Osteoblast (primary cell): ENCODE data around the gene MEF2C. TPM values are rescaled to one million over a fixed set of nuclear protein-coding genes. Genes with fewer than 3 reads are reported as not detected.

Experiments used
- DNase-seq: peaks from one replicate; pipeline ENCODE4 v3.0.0; 2011; ENCODE audit warnings: low spot score, mixed read lengths; ENCODE audit not compliant: insufficient read length; ENCODE audit errors: missing footprints
- H2AFZ ChIP-seq: 2 replicates; pipeline ENCODE4 v1.6.0; 2011; ENCODE audit warnings: mild to moderate bottlenecking, low read length
- H3K27ac ChIP-seq: 2 replicates; pipeline ENCODE4 v1.5.1; 2011; ENCODE audit warnings: mild to moderate bottlenecking, low read depth, low read length, moderate library complexity
- H3K27me3 ChIP-seq: 2 replicates; pipeline ENCODE4 v1.6.0; 2012; ENCODE audit warnings: mild to moderate bottlenecking, control low read depth, inconsistent platforms, low read length, moderate library complexity; ENCODE audit not compliant: insufficient read depth
- H3K36me3 ChIP-seq: 2 replicates; pipeline ENCODE4 v1.5.1; 2011; ENCODE audit warnings: mild to moderate bottlenecking, low read length, control low read depth, moderate library complexity; ENCODE audit not compliant: insufficient read depth
- H3K4me1 ChIP-seq: 2 replicates; pipeline ENCODE4 v1.5.1; 2011; ENCODE audit warnings: mild to moderate bottlenecking, low read length, control low read depth, moderate library complexity; ENCODE audit not compliant: insufficient read depth
- H3K4me2 ChIP-seq: 2 replicates; pipeline ENCODE4 v1.6.0; 2011; ENCODE audit warnings: mild to moderate bottlenecking, low read length; ENCODE audit not compliant: insufficient read depth
- H3K4me3 ChIP-seq: fragments of 200-600 bp; sonication (generic); 3 replicates; pipeline ENCODE4 v1.5.1; 2012; ENCODE audit warnings: mild to moderate bottlenecking, low read length, inconsistent platforms; ENCODE audit not compliant: insufficient read depth
- H3K79me2 ChIP-seq: 2 replicates; pipeline ENCODE4 v1.6.0; 2012; ENCODE audit warnings: mild to moderate bottlenecking, low read length, control low read depth, inconsistent platforms; ENCODE audit not compliant: insufficient read depth
- H3K9me3 ChIP-seq: 2 replicates; pipeline ENCODE4 v1.5.1; 2011; ENCODE audit warnings: low read depth, low read length, control low read depth
- H4K20me1 ChIP-seq: 2 replicates; pipeline ENCODE4 v1.6.0; 2012; ENCODE audit warnings: mild to moderate bottlenecking, low read length, control low read depth; ENCODE audit not compliant: insufficient read depth
- total RNA-seq: library from RNA; depleted of rRNA; stranded (reverse); fragments of >200 nt; gene quantifications from 2 replicates; pipeline ENCODE4 v1.2.3, GENCODE V29; 2012
- TF ChIP-seq, protein P1 (sequence below): IDR thresholded peaks from 2 replicates; pipeline ENCODE4 v1.5.1; 2011; ENCODE audit warnings: mild to moderate bottlenecking, low read depth, low read length, moderate library complexity; ENCODE audit errors: extremely low read depth

MEF2C gene
- total RNA-seq, 1 donor, result 13.4 TPM

DNA sequence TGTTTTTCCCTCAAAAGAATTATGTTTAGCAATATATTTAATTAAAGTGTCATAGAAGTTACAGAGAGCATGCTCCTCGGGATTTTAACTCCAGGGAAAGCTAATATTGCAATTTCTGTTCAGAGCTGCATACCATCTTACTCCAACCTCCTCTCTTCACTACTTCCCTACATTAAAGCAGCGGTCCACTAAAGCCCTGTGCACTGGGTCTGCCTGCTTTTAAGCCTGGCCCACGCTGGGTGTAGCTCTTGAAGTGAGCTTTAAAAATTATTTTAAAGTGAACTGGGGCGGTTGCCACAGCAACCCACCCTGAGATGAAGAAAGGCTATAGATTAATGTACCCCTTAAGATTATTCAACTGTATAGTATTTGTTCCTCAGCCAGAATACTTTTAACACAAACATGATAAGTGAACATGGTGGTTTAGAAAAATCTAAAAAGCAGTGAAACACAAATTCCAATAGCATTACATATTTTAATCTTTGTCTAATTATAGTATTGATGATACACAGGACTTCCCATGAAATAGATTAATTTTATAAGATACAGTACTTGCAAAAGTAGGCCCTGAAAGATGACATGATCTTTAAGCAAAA is 3.9 kb upstream of the MEF2C start:
- Histone ChIP-seq H4K20me1 (no peaks in the 10 kb centered on the region), H3K27ac (peak overlapping the region; percentile 84), H3K36me3 (no peaks in the 10 kb centered on the region), H2AFZ (peak overlapping the region; percentile 6), H3K4me3 (no peak overlapping the region), H3K9me3 (no peaks in the 10 kb centered on the region), H3K79me2 (peaks cover 9% of the 10 kb centered on the region), H3K4me1 (peaks cover 19% of the 10 kb centered on the region), H3K27me3 (no peaks in the 10 kb centered on the region), H3K4me2 (peak overlapping the region; percentile 71)
- no peak for DNase-seq
- TF ChIP-seq, protein P1, sequence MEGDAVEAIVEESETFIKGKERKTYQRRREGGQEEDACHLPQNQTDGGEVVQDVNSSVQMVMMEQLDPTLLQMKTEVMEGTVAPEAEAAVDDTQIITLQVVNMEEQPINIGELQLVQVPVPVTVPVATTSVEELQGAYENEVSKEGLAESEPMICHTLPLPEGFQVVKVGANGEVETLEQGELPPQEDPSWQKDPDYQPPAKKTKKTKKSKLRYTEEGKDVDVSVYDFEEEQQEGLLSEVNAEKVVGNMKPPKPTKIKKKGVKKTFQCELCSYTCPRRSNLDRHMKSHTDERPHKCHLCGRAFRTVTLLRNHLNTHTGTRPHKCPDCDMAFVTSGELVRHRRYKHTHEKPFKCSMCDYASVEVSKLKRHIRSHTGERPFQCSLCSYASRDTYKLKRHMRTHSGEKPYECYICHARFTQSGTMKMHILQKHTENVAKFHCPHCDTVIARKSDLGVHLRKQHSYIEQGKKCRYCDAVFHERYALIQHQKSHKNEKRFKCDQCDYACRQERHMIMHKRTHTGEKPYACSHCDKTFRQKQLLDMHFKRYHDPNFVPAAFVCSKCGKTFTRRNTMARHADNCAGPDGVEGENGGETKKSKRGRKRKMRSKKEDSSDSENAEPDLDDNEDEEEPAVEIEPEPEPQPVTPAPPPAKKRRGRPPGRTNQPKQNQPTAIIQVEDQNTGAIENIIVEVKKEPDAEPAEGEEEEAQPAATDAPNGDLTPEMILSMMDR, result no peak

DNA sequence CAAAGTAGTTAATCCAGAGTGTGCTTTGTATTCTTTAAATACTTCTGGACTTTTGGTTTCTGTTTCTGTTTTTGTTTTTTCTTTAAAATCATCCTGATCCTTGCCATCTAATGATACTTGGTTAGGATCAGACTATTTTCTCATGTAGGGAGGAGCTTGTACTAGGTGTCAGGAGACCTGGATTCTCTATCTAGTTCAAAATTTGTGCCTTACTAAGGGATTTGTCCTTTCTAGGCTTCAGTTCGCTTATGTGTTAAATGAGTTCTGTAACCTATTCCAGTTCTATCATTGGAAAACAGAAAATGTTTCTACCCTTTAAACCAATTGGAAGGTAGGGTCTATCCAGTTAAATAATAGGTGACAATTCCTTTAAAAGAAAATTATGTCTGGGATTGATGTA is 3.3 kb upstream of the MEF2C start:
- peak overlapping the region; percentile 47 for H2AFZ ChIP-seq
- DNase-seq, result no peak
- no peaks in the 10 kb centered on the region for H3K27me3 ChIP-seq
- H3K4me3 ChIP-seq, result peak overlapping the region; percentile 46
- H3K27ac ChIP-seq, result peak overlapping the region; percentile 84
- H3K79me2 ChIP-seq, result peaks cover 15% of the 10 kb centered on the region
- no peaks in the 10 kb centered on the region for H4K20me1 ChIP-seq
- TF ChIP-seq, protein P1, result no peak
- H3K36me3 ChIP-seq, result no peaks in the 10 kb centered on the region
- no peaks in the 10 kb centered on the region for H3K9me3 ChIP-seq
- H3K4me1 ChIP-seq, result peaks cover 19% of the 10 kb centered on the region
- H3K4me2 ChIP-seq, result peak overlapping the region; percentile 71

DNA sequence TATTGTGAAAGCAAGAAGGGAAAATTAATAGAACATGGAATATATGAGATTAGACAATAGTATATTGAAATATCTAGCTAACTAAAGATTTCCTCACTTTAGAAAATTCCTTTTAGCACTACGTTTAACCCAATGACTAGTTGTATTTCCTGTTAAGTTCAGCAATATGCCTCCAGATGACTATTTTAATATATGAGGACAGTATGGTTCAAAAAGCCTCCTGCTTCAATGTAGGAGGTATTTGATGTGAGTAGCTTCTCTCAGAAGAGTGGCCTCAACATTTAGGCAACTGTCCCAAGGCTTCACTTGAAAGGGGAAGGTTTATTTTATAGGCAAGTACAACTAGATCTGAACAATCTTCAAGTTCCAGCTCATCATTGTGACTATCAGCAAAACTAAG is 2.0 kb upstream of the MEF2C start:
- Histone ChIP-seq H3K27me3 (no peaks in the 10 kb centered on the region), H2AFZ (peak overlapping the region; percentile 51), H3K79me2 (peaks cover 22% of the 10 kb centered on the region), H4K20me1 (no peaks in the 10 kb centered on the region), H3K9me3 (no peaks in the 10 kb centered on the region), H3K4me2 (peak overlapping the region; percentile 87), H3K4me1 (peaks cover 20% of the 10 kb centered on the region), H3K27ac (peak overlapping the region; percentile 84), H3K36me3 (no peaks in the 10 kb centered on the region), H3K4me3 (no peak overlapping the region)
- DNase-seq, result no peak
- TF ChIP-seq, protein P1, result no peak

DNA sequence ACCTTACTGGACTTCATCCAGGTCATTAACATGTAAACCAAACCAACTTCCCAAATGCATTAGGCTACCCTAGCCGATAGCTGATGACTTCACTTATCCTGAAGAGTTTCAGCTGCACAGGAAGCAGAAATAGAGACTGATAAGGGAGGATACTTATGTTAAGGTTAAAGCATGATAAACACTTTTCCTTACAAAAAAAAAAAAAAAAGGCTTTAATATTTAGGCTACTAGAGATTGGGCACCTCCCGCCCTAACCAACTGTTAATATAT is 1.6 kb upstream of the MEF2C start:
- peak; percentile 65 for DNase-seq
- H3K79me2 ChIP-seq, result peaks cover 26% of the 10 kb centered on the region
- peak overlapping the region; percentile 84 for H3K27ac ChIP-seq
- peak overlapping the region; percentile 87 for H3K4me2 ChIP-seq
- no peaks in the 10 kb centered on the region for H3K36me3 ChIP-seq
- TF ChIP-seq, protein P1, result no peak
- peak overlapping the region; percentile 84 for H2AFZ ChIP-seq
- peaks cover 21% of the 10 kb centered on the region for H3K4me1 ChIP-seq
- no peaks in the 10 kb centered on the region for H3K9me3 ChIP-seq
- H4K20me1 ChIP-seq, result no peaks in the 10 kb centered on the region
- H3K27me3 ChIP-seq, result no peaks in the 10 kb centered on the region
- peak overlapping the region; percentile 73 for H3K4me3 ChIP-seq
